ENCODE data around the gene PEX11G. TPM values are rescaled to one million over a fixed set of nuclear protein-coding genes. Genes with fewer than 3 reads are reported as not detected.
A peak's percentile ranks its signal among the peaks of the same experiment; 100 is the strongest.

The PEX11G gene
- total and polyA plus RNA-seq, 9 of the 15 experiments (the other 6 are each of a cell fraction or from before 2014, with no cell fraction given): 0.07 to 3.2 (median 0.70) TPM; not detected in 1

GRCh38 chr19:7461841-7462629 lies 26.8 kb downstream of the PEX11G start:
- ATAC-seq (peak; percentile 54), FAIRE-seq (peak; percentile 70), DNase-seq (ENCODE audit: extremely low read depth in 1 of 4, low spot score in 3 of 4) (no peak)
- H4K20me1 ChIP-seq (replicated peaks; ENCODE audit: control insufficient read depth, insufficient read depth, low read length): no peaks in the 10 kb centered on the region
- BruUV-seq (replicated peaks): no TSS peak
- 89% methylated on average over 28 of the region's 28 CpGs for WGBS (ENCODE audit: insufficient coverage, low coverage, missing lambda C conversion rate)
- H3K4me1 ChIP-seq (replicated peaks in 1 of 2; ENCODE audit: control insufficient read depth in 2 of 2, insufficient read depth in 2 of 2, low read length in 2 of 2): 0 out of 5 replicates have a peak, but pooled peaks cover 0 to 4% of the 10 kb centered on the region in 2 experiments
- no peak overlapping the region for H3K27ac ChIP-seq (ENCODE audit: extremely low read depth, low read depth, low read length)
- 0 out of 4 replicates have a peak overlapping the region, but pooled peaks of 1 of the 2 experiments have one; percentile 9 for H3K9ac ChIP-seq (ENCODE audit: insufficient read depth in 1 of 2, low read depth in 2 of 2, low read length in 2 of 2)
- intact Hi-C loops (cut with micrococcal nuclease) (no loop called here), in situ Hi-C loops (cut with MboI) (no loop called here)
- H3K9me1 ChIP-seq (ENCODE audit: control insufficient read depth, insufficient read depth, low read length): no peaks in the 10 kb centered on the region
- peaks cover 25% of the 10 kb centered on the region; the same call in 2 of the 3 replicates for H3K36me3 ChIP-seq (ENCODE audit: control insufficient read depth, insufficient read depth, low read length)
- no peaks in the 10 kb centered on the region for H3K27me3 ChIP-seq (ENCODE audit: control insufficient read depth in 2 of 2, insufficient read depth in 2 of 2, low read length in 2 of 2)
- H3K79me2 ChIP-seq (ENCODE audit: control insufficient read depth, insufficient read depth, low read length): no peaks in the 10 kb centered on the region
- H3K9me3 ChIP-seq (replicated peaks; ENCODE audit: control insufficient read depth, insufficient read depth, low read depth, low read length): no peaks in the 10 kb centered on the region
- CTCF ChIA-PET (ENCODE audit: low intra/inter-chr PET ratio): interaction anchor here (0.7 to 0.9 kb wide), 2 partner anchors 33 to 1672 kb away, joined by 3 to 5 read pairs; no protein-coding TSS in a partner anchor
- POLR2A ChIA-PET: no interaction called here
- no peak overlapping the region for H2AFZ ChIP-seq (ENCODE audit: low read depth, low read length)
- no peak overlapping the region for H3K4me2 ChIP-seq (ENCODE audit: insufficient read depth, low read length)
- no peak overlapping the region for H3K4me3 ChIP-seq
- no peak for TF ChIP-seq TAF9B (IDR thresholded peaks at IDR 0.05; ENCODE audit: partially characterized antibody)
- no peak for TF ChIP-seq ZNF12 (CRISPR knock-in tag; IDR thresholded peaks at IDR 0.05)
- no peak for TF ChIP-seq ARID2 (IDR thresholded peaks at IDR 0.05)
- TF ChIP-seq, protein P1, sequence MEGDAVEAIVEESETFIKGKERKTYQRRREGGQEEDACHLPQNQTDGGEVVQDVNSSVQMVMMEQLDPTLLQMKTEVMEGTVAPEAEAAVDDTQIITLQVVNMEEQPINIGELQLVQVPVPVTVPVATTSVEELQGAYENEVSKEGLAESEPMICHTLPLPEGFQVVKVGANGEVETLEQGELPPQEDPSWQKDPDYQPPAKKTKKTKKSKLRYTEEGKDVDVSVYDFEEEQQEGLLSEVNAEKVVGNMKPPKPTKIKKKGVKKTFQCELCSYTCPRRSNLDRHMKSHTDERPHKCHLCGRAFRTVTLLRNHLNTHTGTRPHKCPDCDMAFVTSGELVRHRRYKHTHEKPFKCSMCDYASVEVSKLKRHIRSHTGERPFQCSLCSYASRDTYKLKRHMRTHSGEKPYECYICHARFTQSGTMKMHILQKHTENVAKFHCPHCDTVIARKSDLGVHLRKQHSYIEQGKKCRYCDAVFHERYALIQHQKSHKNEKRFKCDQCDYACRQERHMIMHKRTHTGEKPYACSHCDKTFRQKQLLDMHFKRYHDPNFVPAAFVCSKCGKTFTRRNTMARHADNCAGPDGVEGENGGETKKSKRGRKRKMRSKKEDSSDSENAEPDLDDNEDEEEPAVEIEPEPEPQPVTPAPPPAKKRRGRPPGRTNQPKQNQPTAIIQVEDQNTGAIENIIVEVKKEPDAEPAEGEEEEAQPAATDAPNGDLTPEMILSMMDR (IDR thresholded peaks at IDR 0.05 in 2 of 3, conservative IDR thresholded peaks at IDR 0.05 in 1 of 3; ENCODE audit: insufficient read depth in 2 of 3, low read depth in 1 of 3, low read length in 3 of 3): peak; percentile 9 to 45 (median 36); a peak in 3 of 6 replicates
- TF ChIP-seq KLF13 (tag; IDR thresholded peaks at IDR 0.05; ENCODE audit: borderline replicate concordance, low read depth): no peak
- no peak for TF ChIP-seq ZNF551 (CRISPR knock-in tag; IDR thresholded peaks at IDR 0.05)
- peak; percentile 42; the same call in 1 of the 2 replicates for TF ChIP-seq REST (IDR thresholded peaks at IDR 0.05; ENCODE audit: borderline replicate concordance)
- no peak for TF ChIP-seq REST (CRISPR knock-in tag; IDR thresholded peaks at IDR 0.05; ENCODE audit: low read depth)
- TF ChIP-seq THRAP3 (IDR thresholded peaks at IDR 0.05; ENCODE audit: borderline replicate concordance): no peak
- no peak for TF ChIP-seq ESRRB (CRISPR knock-in tag; IDR thresholded peaks at IDR 0.05; ENCODE audit: borderline replicate concordance)
- TF ChIP-seq ZFP36 (IDR thresholded peaks at IDR 0.05; ENCODE audit: low read depth, low read length, partially characterized antibody): no peak

Data from K562 (cell line).